Vagina (tissue), 2 donors: Measurements from ENCODE around the gene B4GALT1. TPM values are rescaled to one million over a fixed set of nuclear protein-coding genes. Genes with fewer than 3 reads are reported as not detected.
A peak's percentile ranks its signal among the peaks of the same experiment; 100 is the strongest.

Source experiments
- DNase-seq, 2 donors: peaks; one replicate each; pipeline ENCODE4 v3.0.0-alpha.2; 2017; ENCODE audit errors: extremely low spot score in 2 of 2
- H3K27ac ChIP-seq: fragments of 200-600 bp; sonication (generic); one replicate; pipeline ENCODE4 v1.5.1; 2019
- H3K27me3 ChIP-seq: fragments of 200-600 bp; sonication (generic); one replicate; pipeline ENCODE4 v1.5.1; 2019
- H3K36me3 ChIP-seq, 2 donors: fragments of 200-600 bp; sonication (generic); one replicate each; pipeline ENCODE4 v1.5.1; 2017 to 2019
- H3K4me1 ChIP-seq: fragments of 200-600 bp; sonication (generic); one replicate; pipeline ENCODE4 v1.5.1; 2019
- H3K4me3 ChIP-seq, 2 donors: fragments of 200-600 bp; sonication (generic); 1 replicate in 1 of 2; 2 replicates in 1 of 2; pipeline ENCODE4 v1.5.1; 2016 to 2019
- H3K9me3 ChIP-seq: fragments of 200-600 bp; sonication (generic); one replicate; pipeline ENCODE4 v1.5.1; 2019
- CTCF ChIP-seq, 3 experiments: fragments of 450-650 bp in 2 of 3; fragments of 200-600 bp in 1 of 3; sonication (generic) in 1 of 3; IDR thresholded peaks; one replicate each; pipeline ENCODE4 v1.5.1; 2017 to 2019; ENCODE audit warnings: antibody characterized with exemption in 3 of 3, mild to moderate bottlenecking in 2 of 3, moderate library complexity in 2 of 3
- POLR2A ChIP-seq, 2 donors: fragments of 450-650 bp; IDR thresholded peaks; one replicate each; pipeline ENCODE4 v1.6.1; 2017; ENCODE audit warnings: antibody characterized with exemption in 2 of 2, mild to moderate bottlenecking in 2 of 2, moderate library complexity in 2 of 2
- POLR2AphosphoS5 ChIP-seq, 2 donors: sonication (generic); formaldehyde crosslinking; IDR thresholded peaks; one replicate each; pipeline ENCODE4 v1.9.0; 2017; ENCODE audit warnings: antibody characterized with exemption in 2 of 2, mild to moderate bottlenecking in 2 of 2, low read depth in 1 of 2; ENCODE audit not compliant: insufficient read depth in 1 of 2
- intact Hi-C: fragments of 100-400 bp; cut with DNase I; formaldehyde crosslinking; loops from one replicate; pipeline ENCODE4 v1.15.1; 2023
- total RNA-seq: library from RNA; depleted of rRNA; stranded (reverse); fragments of >200 nt; gene quantifications from one replicate; pipeline ENCODE4 v1.2.3, GENCODE V29; 2016

Gene B4GALT1
- total RNA-seq, 1 donor from 2014 or later: 85.2 TPM

DNA sequence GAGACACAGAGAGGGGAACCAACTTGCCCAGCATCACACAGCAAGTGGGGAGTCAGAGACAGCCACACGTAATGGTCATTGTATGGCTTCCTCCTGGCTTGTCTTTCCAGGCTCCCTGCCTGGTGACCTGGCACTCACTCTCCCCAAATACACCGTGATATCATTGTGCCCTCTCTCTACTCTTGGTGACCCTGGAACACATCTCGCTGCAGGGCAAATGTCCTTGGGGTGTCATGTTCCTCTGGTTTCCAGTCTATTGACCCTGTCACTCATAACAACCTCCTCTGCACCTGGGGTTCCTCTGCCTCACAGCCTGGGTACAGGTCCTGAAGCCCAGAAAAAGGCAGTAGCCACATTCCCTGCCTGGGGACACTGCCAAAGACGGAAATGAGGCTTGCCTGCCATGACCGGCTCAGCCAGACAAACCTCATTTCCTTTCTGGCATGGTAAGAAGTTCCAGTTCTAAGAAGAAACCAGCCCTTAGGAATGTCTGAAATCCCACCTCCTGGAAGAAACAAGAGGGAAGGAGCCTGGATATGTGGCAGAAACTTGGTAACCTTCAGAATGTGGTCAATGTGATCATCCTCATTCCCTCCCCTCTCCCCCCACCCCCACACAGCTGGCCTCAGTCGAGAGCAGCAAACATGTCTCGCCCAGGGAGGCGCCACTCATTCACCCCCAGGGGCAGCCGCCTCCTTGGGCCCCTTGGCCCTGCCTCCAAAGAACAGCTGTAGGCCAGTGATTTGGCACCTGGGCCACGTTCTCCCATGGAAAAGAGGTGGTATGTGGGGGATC lies 60.1 kb downstream of the B4GALT1 start:
- Histone ChIP-seq H3K36me3 (peaks cover 0 to 13% of the 10 kb centered on the region in 2 donors), H3K27me3 (no peaks in the 10 kb centered on the region), H3K4me3 (no peak overlapping the region), H3K27ac (peak overlapping the region; percentile 67), H3K9me3 (no peaks in the 10 kb centered on the region), H3K4me1 (peaks cover 18% of the 10 kb centered on the region)
- peak in 1 of 2 donors; percentile 87 for DNase-seq
- intact Hi-C loops: loop anchor here (10.0 kb wide), 1 partner anchor 48 kb away; no protein-coding TSS in a partner anchor
- TF ChIP-seq POLR2A (IDR thresholded peaks at IDR 0.05) (no peak), POLR2AphosphoS5 (IDR thresholded peaks at IDR 0.05; ENCODE audit: insufficient read depth in 1 of 2, low read depth in 1 of 2) (peak in 1 of 2 donors; percentile 7), CTCF (IDR thresholded peaks at IDR 0.05) (no peak)

- H3K27ac ChIP-seq: no peak overlapping the region
- peak in 1 of 2 donors; percentile 76 for DNase-seq
- peaks cover 18% of the 10 kb centered on the region for H3K4me1 ChIP-seq
- H3K9me3 ChIP-seq: no peaks in the 10 kb centered on the region
- TF ChIP-seq CTCF (IDR thresholded peaks at IDR 0.05) (no peak), POLR2AphosphoS5 (IDR thresholded peaks at IDR 0.05; ENCODE audit: insufficient read depth in 1 of 2, low read depth in 1 of 2) (no peak), POLR2A (IDR thresholded peaks at IDR 0.05) (no peak)
- H3K36me3 ChIP-seq: peaks cover 0 to 7% of the 10 kb centered on the region in 2 donors
- H3K4me3 ChIP-seq: no peak overlapping the region
- intact Hi-C loops: loop anchor here (10.0 kb wide), 1 partner anchor 48 kb away; no protein-coding TSS in a partner anchor
- H3K27me3 ChIP-seq: no peaks in the 10 kb centered on the region
These were observed 60.8 kb downstream of the B4GALT1 start for GRCh38 chr9:33106372-33106771.

GRCh38 chr9:33105959-33106358 lies 61.2 kb downstream of the B4GALT1 start:
- no peak for DNase-seq
- H3K27ac ChIP-seq: no peak overlapping the region

DNA sequence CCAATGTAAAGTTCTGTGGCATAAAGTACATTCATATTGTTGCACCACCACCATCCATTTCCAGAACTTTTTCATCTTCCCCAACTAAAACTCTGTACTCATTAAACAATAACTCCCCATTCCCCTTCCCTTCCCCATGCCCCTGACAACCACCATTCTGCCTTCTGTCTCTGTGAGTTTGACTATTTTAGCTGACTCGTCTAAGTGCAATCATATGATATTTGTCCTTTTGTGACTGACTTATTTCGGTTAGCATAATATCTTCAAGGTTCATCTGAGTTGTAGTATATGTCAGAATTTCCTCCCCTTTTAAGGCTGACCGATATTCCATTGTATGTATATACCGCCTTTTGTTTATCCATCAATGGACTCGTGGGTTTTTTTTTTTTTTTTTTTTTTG lies 61.6 kb downstream of the B4GALT1 start:
- DNase-seq: peak in 1 of 2 donors; percentile 16
- intact Hi-C loops: loop anchor here (10.0 kb wide), 1 partner anchor 49 kb away; no protein-coding TSS in a partner anchor
- Histone ChIP-seq H3K27me3 (no peaks in the 10 kb centered on the region), H3K9me3 (no peaks in the 10 kb centered on the region), H3K36me3 (no peaks in the 10 kb centered on the region), H3K27ac (no peak overlapping the region), H3K4me3 (no peak overlapping the region), H3K4me1 (peaks cover 18% of the 10 kb centered on the region)
- no peak for TF ChIP-seq POLR2A (IDR thresholded peaks at IDR 0.05)
- no peak for TF ChIP-seq POLR2AphosphoS5 (IDR thresholded peaks at IDR 0.05; ENCODE audit: insufficient read depth in 1 of 2, low read depth in 1 of 2)
- no peak for TF ChIP-seq CTCF (IDR thresholded peaks at IDR 0.05)

More at GRCh38 chr9:33105959-33106358, 61.2 kb downstream of the B4GALT1 start:
- H3K27me3 ChIP-seq: no peaks in the 10 kb centered on the region
- intact Hi-C loops: loop anchor here (10.0 kb wide), 1 partner anchor 49 kb away; no protein-coding TSS in a partner anchor
- TF ChIP-seq POLR2AphosphoS5 (IDR thresholded peaks at IDR 0.05; ENCODE audit: insufficient read depth in 1 of 2, low read depth in 1 of 2) (no peak), CTCF (IDR thresholded peaks at IDR 0.05) (no peak), POLR2A (IDR thresholded peaks at IDR 0.05) (no peak)
- H3K36me3 ChIP-seq: peaks cover 0 to 2% of the 10 kb centered on the region in 2 donors
- H3K4me3 ChIP-seq: no peak overlapping the region
- peaks cover 18% of the 10 kb centered on the region for H3K4me1 ChIP-seq
- H3K9me3 ChIP-seq: no peaks in the 10 kb centered on the region

GRCh38 chr9:33104401-33104800 lies 62.7 kb downstream of the B4GALT1 start:
- H3K4me1 ChIP-seq: peaks cover 18% of the 10 kb centered on the region
- intact Hi-C loops: loop anchor here (10.0 kb wide), 1 partner anchor 50 kb away; no protein-coding TSS in a partner anchor
- H3K27me3 ChIP-seq: no peaks in the 10 kb centered on the region
- H3K4me3 ChIP-seq: no peak overlapping the region
- no peak overlapping the region for H3K27ac ChIP-seq
- H3K9me3 ChIP-seq: no peaks in the 10 kb centered on the region
- peak in 1 of 2 donors; percentile 76 for DNase-seq
- no peak for TF ChIP-seq POLR2A (IDR thresholded peaks at IDR 0.05)
- no peak for TF ChIP-seq POLR2AphosphoS5 (IDR thresholded peaks at IDR 0.05; ENCODE audit: insufficient read depth in 1 of 2, low read depth in 1 of 2)
- no peak for TF ChIP-seq CTCF (IDR thresholded peaks at IDR 0.05)
- H3K36me3 ChIP-seq: no peaks in the 10 kb centered on the region
